Measurements from ENCODE around the gene SPESP1. TPM values are rescaled to one million over a fixed set of nuclear protein-coding genes. Genes with fewer than 3 reads are reported as not detected.

Gene SPESP1
- 3.3 and 4.0 TPM in 2 replicates for total RNA-seq

DNA sequence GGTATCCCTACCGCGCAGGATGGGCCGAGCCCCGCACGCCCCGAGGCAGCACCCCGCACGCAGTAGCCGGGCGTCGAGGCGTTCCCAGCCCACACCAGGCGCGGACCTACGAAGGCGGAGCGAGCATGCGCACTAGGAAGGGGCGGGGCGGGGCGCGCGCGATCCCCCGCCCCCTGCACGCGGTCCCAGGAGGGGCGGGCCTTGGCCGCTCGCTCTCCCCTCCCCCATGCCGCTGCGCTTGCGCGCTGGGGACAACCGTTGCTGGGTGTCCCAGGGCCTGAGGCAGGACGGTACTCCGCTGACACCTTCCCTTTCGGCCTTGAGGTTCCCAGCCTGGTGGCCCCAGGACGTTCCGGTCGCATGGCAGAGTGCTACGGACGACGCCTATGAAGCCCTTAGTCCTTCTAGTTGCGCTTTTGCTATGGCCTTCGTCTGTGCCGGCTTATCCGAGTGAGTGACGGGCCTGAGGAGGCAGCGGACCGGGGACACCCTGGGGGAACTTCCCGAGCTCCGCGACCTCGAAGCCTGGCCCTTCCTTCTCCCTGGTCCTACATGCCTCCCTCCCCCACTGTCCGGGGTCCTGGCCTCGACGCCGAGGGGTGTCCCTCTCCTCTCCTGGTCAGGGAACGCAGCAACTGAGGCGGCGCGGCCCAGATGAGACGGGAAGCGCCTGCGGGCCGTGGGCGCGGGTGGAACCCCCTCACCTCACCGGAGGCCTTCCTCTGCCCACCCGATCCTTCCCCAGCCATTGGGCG is at the start of gene SPESP1:
Gene SPESP1 (plus strand): TSS at position 258 of the 755 bp plus-strand sequence. CDS start 129 bp downstream, at position 387.
- peak; percentile 4 for DNase-seq (ENCODE audit: low read depth, low spot score)

DNA sequence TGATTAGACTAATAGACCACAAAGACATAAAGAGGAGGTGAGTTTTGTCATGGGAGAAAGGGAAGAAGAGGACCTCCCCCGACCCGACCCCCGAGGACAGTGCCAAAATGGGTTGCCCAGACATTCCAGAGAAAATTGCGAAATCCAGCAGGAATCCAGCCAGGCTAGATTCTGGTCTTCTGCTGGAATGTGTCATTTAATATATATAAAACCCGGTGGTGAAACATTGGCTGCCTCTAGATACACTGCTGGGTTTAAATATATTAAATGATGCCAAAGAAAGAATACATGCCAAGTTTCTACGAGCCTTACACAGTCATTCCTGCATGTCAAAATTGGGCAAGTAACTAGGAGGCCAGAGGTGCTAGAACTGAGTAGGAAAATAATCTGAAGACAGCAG is 45.3 kb upstream of the SPESP1 start:
- DNase-seq (ENCODE audit: low read depth, low spot score), result no peak

DNA sequence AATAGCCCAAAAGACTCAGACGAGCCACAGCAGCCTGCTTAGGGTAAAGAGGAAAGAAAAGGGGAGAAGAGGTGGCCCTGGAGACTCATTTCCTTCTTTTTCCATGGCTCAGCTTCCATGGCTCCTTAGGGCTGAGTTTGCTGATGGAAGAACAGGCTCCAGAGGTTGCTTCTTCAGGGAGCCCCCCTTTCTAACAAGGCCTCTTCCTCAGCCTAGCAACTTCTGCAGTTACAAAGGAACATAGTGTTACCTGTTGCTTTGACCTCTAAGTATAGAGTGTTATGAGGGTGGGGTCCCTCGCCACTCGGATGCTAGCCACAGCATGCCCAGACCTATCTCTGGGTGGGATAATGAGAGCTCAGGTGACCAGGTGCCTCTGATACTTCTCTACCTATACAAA is 43.2 kb upstream of the SPESP1 start:
- DNase-seq (ENCODE audit: low read depth, low spot score), result no peak

GRCh38 chr15:68887819-68888218 is 42.5 kb upstream of the SPESP1 start:
- DNase-seq (ENCODE audit: low read depth, low spot score), result no peak

DNA sequence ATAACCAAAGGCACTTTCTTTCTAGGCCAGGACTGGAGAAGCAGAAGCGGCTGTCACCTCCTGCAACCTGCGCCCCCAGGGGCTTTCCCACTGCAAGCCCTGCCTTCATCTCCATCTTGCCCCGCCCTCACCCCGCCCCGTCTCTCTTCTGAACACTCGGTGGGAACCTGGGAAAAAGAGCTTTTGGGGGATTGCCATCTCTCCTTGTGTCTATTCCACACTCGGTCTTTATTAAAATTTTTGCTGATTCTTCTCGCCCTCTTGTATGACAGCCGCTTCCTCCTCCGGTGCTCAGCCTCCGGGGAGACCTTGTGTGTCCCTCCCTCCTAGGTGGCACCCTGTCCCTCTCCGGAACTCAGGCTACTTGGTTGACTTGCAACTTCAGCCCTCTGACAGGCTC is 41.9 kb upstream of the SPESP1 start:
- DNase-seq (ENCODE audit: low read depth, low spot score), result no peak

DNA sequence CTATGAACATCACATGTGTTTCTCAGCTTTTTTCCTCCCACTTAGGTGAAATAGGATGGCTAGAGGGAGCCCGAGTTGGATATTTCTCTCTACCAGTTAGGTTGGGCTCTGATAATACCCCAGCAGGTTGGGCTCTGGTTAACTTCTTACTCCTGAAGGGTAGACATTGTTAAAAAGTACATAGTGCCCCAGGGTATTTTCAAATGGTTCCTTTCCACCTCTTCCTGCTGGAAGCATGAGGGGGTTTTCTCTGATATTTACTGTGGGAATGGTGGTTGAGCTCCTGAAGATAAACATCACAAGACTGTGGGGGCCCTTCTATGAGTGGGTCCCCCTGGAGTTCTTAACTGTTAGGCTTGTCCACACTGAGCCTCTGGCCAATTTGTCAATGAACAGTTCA is 36.1 kb upstream of the SPESP1 start:
- DNase-seq (ENCODE audit: low read depth, low spot score), result no peak

- DNase-seq (ENCODE audit: low read depth, low spot score), result no peak
Observed at GRCh38 chr15:68896178-68896577, 34.1 kb upstream of the SPESP1 start.

DNA sequence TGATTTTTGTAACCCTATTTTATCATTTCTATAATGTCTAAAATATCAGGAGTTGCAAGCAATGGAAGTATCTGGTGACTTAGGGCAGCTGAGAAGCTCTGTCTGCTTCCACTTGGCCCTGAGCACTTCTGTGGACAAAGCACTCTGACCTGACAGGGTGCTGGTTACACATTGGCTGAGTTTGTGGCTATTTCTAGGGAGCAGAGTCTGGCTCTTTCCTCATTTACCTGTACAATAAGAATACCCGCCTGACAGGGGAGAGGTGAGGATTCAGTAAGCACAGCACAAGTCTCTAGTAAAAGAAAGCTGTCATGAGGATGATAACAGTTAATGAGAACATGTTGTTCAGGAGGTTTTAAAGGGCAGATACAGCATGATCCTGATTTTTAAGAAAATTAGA is 33.3 kb upstream of the SPESP1 start:
- DNase-seq (ENCODE audit: low read depth, low spot score), result no peak

- no peak for DNase-seq (ENCODE audit: low read depth, low spot score)
Observed at GRCh38 chr15:68900027-68900426, 30.3 kb upstream of the SPESP1 start.

- DNase-seq (ENCODE audit: low read depth, low spot score), result no peak
Observed at GRCh38 chr15:68907396-68907923, 22.9 kb upstream of the SPESP1 start.

- no peak for DNase-seq (ENCODE audit: low read depth, low spot score)
Observed at GRCh38 chr15:68909601-68910100, 20.7 kb upstream of the SPESP1 start.

- DNase-seq (ENCODE audit: low read depth, low spot score), result no peak
Observed at GRCh38 chr15:68910341-68910740, 20.0 kb upstream of the SPESP1 start.

DNA sequence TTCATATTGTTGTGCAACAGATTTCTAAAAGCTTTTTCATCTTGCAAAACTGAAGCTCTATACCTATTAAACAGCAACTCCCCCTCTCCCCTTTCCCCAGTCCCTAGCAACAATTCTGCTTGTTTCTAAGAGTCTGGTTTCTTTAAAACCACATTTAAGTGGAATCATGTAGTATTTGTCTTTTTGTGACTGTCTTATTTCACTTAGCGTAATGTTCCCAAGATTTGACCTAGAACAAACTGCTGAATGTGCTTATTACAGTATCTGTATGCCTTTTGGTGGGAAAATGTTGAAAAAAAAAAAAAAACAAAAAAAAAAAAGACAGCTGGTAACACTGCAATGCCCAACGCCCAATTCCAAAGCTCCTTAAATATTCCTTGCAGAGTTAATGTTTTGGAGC is 19.5 kb upstream of the SPESP1 start:
- no peak for DNase-seq (ENCODE audit: low read depth, low spot score)

DNA sequence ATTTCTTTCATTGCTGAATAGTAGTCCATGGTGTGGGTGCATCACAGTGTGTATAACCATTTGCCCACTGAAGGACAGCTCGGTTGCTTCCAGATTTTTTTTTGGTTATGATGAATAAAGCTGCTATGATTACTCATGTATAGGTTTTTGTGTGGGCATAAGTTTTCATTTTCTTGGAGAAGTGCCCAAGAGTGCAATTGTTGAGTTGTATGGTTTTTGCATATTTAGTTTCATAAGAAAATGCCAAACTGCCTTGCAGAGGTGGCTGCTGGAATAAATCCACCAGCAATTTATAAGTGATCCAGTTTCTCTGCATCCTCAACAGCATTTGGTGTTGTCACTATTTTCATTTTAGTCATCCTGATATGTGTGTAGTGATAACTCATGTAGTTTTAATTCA is 8.4 kb upstream of the SPESP1 start:
- DNase-seq (ENCODE audit: low read depth, low spot score), result no peak

GRCh38 chr15:68924866-68925560 is 5.3 kb upstream of the SPESP1 start:
- DNase-seq (ENCODE audit: low read depth, low spot score), result peak; percentile 7

DNA sequence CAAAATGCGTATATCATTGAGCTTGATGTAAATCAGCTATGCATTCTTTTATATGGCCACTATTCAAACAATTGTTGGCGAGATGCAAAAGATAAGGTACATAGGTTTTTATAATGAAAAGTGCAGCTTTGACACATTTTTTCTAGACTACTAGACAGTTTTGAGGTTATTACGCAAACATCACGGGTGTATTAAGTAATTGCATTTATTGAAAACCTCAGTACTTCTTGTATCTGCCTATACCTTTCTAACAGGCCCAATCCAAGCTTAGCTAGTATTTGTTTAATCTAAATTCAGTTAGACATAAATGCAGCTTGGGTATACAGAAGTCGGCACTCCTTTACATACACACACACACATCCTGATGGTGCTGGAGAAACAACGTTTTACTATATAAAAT is 2.7 kb downstream of the SPESP1 start:
- DNase-seq (ENCODE audit: low read depth, low spot score), result no peak

GRCh38 chr15:68934341-68934740 is 4.0 kb downstream of the SPESP1 start:
- no peak for DNase-seq (ENCODE audit: low read depth, low spot score)

DNA sequence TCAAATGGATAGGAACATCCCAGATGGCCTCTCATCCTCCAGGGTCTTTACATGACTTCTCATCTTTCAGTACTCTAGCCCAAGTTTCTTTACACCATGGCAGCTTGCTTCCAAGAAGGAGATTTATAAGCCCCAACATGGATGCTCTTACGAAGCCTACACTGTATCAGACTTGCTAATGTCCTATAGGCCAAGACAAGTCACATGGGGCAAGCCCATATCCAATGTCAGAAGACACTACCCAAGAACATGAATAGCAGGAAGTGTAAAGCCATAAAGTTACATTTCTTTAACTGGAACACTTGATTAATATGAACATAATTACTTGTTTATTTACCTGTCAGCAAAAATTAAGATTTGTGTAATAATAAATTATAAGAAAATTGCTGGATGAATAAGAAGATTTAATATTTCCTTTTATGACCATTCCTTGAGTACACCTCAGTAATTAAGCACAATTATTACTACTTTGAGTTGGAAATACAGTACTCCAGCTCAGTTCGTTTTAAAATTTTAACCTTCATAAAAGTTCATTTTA is 5.1 kb downstream of the SPESP1 start:
- no peak for DNase-seq (ENCODE audit: low read depth, low spot score)

- DNase-seq (ENCODE audit: low read depth, low spot score), result no peak
Observed at GRCh38 chr15:68939501-68939900, 9.2 kb downstream of the SPESP1 start.

DNA sequence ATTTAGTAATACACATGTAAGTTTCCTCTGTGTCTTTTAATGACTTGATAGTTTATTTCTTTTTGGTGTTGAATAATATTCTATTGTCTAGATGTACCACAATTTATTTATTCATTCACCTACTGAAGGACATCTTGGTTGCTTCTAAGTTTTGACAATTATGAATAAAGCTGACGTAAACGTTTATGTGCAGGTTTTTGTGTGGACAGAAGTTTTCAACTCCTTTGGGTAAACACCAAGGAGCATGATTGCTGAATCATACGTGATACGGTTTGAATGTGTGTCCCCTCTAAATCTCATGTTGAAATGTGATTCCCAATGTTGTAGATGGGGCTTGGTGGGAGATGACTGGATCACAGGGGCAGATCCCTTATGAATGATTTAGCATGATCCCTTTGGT is 21.5 kb downstream of the SPESP1 start:
- no peak for DNase-seq (ENCODE audit: low read depth, low spot score)

DNA sequence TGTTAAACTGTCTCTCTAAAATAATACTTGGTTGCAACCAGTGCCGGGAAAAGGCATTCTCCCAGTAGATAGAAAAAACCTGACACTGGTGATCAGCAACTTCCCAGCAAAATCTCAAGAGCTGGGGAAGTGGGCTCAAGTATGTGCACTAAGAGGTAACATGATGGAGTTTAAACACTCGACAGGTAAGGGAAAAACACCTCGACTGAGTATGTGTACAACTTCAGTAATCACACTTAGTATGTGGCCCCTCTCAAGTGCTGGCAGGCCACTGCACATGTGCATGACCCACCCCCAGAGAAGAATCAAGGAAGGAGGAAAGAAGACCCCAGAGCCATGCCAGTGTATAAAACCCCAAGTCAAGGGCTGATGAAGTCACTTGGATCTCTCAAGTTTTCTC is 27.4 kb downstream of the SPESP1 start:
- DNase-seq (ENCODE audit: low read depth, low spot score), result no peak

GRCh38 chr15:68958597-68958996 is 28.3 kb downstream of the SPESP1 start:
- no peak for DNase-seq (ENCODE audit: low read depth, low spot score)
